Measurements from ENCODE around the gene FRMPD2. TPM values are rescaled to one million over a fixed set of nuclear protein-coding genes. Genes with fewer than 3 reads are reported as not detected.
"Not testable (repeated sequence)": the region's sequence is repeated elsewhere in the genome, so short reads cannot be mapped to it uniquely, and the experiment has no call there.

The FRMPD2 gene
- polyA plus RNA-seq, 2 of the 4 experiments (the other 2 are of a cell fraction): 0.13 to 0.15 TPM

DNA sequence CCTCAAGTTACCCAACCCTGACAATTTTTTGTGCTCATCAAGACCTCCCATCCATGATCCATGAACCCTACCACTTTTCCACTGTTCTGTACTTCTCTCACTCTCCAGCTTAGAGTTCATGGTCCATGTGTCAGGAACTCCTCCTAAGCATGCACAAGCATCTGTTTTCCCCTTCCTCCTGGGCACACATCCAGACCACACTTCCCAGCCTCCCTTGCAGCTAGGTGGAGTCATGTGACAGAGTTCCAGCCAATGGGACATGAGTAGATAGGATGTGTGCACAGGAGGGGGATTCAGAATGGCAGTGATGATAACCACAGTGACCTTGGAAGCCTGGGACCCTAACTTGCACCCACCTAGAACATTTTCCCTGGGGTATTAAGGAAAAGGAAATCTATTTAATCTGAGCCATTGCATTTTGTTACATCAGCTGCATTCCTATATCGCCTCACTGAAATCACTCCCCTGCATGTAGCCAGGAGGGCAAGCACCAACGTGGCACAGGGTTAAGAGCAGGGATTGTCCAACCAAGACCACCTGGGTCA, 9.6 kb upstream of the FRMPD2 start:
- ATAC-seq: no peak
- H3K27ac ChIP-seq: no peak overlapping the region
- TF ChIP-seq MAZ (IDR thresholded peaks at IDR 0.05; ENCODE audit: borderline replicate concordance, low read depth, low read length) (no peak), CEBPB (IDR thresholded peaks at IDR 0.05) (no peak), TFCP2L1 (CRISPR knock-in tag; IDR thresholded peaks at IDR 0.05) (no peak), PHF8 (IDR thresholded peaks at IDR 0.05; ENCODE audit: borderline replicate concordance, low read depth) (no peak), CBX2 (IDR thresholded peaks at IDR 0.05; ENCODE audit: borderline replicate concordance, low read depth) (no peak), MAFK (IDR thresholded peaks at IDR 0.05; ENCODE audit: partially characterized antibody) (no peak), HOXB13 (CRISPR knock-in tag; IDR thresholded peaks at IDR 0.05; ENCODE audit: low read depth) (no peak), HEYL (CRISPR knock-in tag; IDR thresholded peaks at IDR 0.05) (no peak), JUN (IDR thresholded peaks at IDR 0.05) (no peak)
- TF ChIP-seq, protein P1, sequence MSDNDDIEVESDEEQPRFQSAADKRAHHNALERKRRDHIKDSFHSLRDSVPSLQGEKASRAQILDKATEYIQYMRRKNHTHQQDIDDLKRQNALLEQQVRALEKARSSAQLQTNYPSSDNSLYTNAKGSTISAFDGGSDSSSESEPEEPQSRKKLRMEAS (IDR thresholded peaks at IDR 0.05): no peak
- H3K9me3 ChIP-seq: peaks cover 17% of the 10 kb centered on the region
- CTCF ChIA-PET: no interaction called here
- no peak overlapping the region for H3K4me2 ChIP-seq
- POLR2A ChIA-PET: no interaction called here
- FAIRE-seq: no peak
- no peak overlapping the region for H3K4me3 ChIP-seq
- whole genome bisulfite sequencing (ENCODE audit: missing lambda C conversion rate): 53% methylated on average over 2 of the region's 2 CpGs
- no peak for DNase-seq (ENCODE audit: low read depth in 1 of 2, low spot score in 1 of 2)
- no peaks in the 10 kb centered on the region for H3K4me1 ChIP-seq

DNA sequence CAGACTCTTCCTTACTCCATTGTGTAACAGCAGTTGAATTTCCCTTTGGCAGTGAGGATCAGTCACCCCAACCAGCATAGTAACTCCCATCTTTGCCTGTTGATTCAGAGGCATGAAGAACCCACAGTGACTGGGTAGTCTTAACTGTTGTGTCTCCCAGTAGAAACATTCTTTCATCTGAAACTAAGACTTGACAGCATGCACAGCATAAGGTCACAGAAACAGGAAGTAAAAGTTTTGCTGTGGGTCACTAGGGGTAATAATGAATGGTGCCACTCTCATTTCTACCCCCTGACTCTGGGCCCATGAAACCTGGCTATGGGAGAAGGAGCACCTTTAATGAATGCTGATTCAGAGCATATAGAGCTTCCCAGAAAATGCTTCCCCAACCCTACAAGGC, 8.3 kb upstream of the FRMPD2 start:
- TF ChIP-seq GATA3 (IDR thresholded peaks at IDR 0.05; ENCODE audit: borderline replicate concordance) (no peak), CHD2 (IDR thresholded peaks at IDR 0.05; ENCODE audit: low read length, partially characterized antibody) (no peak), EHF (CRISPR knock-in tag; IDR thresholded peaks at IDR 0.05) (no peak), RCOR1 (IDR thresholded peaks at IDR 0.05; ENCODE audit: low read depth, low read length) (no peak), MAFK (IDR thresholded peaks at IDR 0.05; ENCODE audit: partially characterized antibody) (no peak), POLR2A (IDR thresholded peaks at IDR 0.05; ENCODE audit: low read length) (no peak), HEYL (CRISPR knock-in tag; IDR thresholded peaks at IDR 0.05) (no peak)
- TF ChIP-seq, protein P2, sequence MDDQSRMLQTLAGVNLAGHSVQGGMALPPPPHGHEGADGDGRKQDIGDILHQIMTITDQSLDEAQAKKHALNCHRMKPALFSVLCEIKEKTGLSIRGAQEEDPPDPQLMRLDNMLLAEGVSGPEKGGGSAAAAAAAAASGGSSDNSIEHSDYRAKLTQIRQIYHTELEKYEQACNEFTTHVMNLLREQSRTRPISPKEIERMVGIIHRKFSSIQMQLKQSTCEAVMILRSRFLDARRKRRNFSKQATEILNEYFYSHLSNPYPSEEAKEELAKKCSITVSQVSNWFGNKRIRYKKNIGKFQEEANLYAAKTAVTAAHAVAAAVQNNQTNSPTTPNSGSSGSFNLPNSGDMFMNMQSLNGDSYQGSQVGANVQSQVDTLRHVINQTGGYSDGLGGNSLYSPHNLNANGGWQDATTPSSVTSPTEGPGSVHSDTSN (IDR thresholded peaks at IDR 0.05): no peak
- TF ChIP-seq, protein P3, sequence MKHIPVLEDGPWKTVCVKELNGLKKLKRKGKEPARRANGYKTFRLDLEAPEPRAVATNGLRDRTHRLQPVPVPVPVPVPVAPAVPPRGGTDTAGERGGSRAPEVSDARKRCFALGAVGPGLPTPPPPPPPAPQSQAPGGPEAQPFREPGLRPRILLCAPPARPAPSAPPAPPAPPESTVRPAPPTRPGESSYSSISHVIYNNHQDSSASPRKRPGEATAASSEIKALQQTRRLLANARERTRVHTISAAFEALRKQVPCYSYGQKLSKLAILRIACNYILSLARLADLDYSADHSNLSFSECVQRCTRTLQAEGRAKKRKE (CRISPR knock-in tag; IDR thresholded peaks at IDR 0.05; ENCODE audit: low read depth): no peak
- TF ChIP-seq, protein P4, sequence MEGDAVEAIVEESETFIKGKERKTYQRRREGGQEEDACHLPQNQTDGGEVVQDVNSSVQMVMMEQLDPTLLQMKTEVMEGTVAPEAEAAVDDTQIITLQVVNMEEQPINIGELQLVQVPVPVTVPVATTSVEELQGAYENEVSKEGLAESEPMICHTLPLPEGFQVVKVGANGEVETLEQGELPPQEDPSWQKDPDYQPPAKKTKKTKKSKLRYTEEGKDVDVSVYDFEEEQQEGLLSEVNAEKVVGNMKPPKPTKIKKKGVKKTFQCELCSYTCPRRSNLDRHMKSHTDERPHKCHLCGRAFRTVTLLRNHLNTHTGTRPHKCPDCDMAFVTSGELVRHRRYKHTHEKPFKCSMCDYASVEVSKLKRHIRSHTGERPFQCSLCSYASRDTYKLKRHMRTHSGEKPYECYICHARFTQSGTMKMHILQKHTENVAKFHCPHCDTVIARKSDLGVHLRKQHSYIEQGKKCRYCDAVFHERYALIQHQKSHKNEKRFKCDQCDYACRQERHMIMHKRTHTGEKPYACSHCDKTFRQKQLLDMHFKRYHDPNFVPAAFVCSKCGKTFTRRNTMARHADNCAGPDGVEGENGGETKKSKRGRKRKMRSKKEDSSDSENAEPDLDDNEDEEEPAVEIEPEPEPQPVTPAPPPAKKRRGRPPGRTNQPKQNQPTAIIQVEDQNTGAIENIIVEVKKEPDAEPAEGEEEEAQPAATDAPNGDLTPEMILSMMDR (IDR thresholded peaks at IDR 0.05): no peak
- DNase-seq (ENCODE audit: low read depth in 1 of 2, low spot score in 1 of 2) (no peak), ATAC-seq (no peak), FAIRE-seq (no peak)
- ChIA-PET POLR2A (no interaction called here), CTCF (interaction anchor here (1.3 kb wide), 1 partner anchor 12 kb away, joined by 3 read pairs; no protein-coding TSS in a partner anchor)
- H3K4me2 ChIP-seq: no peak overlapping the region
- no peaks in the 10 kb centered on the region for H3K4me1 ChIP-seq
- no peak overlapping the region for H3K4me3 ChIP-seq
- H3K27ac ChIP-seq: no peak overlapping the region
- peaks cover 17% of the 10 kb centered on the region for H3K9me3 ChIP-seq

DNA sequence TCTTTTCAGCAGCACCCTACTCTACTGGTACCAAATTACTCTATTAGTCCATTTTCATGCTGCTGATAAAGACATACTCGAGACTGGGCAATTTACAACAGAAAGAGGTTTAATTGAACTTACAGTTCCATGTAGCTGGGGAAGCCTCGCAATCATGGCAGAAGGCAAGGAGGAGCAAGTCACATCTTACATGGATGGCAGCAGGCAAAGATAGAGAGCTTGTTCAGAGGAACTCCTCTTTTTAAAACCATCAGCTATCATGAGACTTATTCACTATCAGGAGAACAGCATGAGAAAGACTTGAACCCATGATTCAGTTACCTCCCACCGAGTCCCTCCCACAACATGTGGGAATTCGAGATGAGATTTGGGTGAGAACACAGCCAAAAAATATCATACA, 7.2 kb upstream of the FRMPD2 start:
- H3K27ac ChIP-seq; POLR2A ChIA-PET; H3K4me1 ChIP-seq; ATAC-seq; H3K4me2 ChIP-seq; FAIRE-seq; H3K4me3 ChIP-seq; DNase-seq (ENCODE audit: low read depth in 1 of 2, low spot score in 1 of 2): not testable (repeated sequence)
- 1% methylated on average over 4 of the region's 4 CpGs for whole genome bisulfite sequencing (ENCODE audit: missing lambda C conversion rate)
- CTCF ChIA-PET: interaction anchor here (1.3 kb wide), 1 partner anchor 11 kb away, joined by 3 read pairs; no protein-coding TSS in a partner anchor
- peaks cover 17% of the 10 kb centered on the region for H3K9me3 ChIP-seq

Measured in A549 (cell line).